ENCODE data around the gene HRH2. TPM values are rescaled to one million over a fixed set of nuclear protein-coding genes. Genes with fewer than 3 reads are reported as not detected.

HRH2 gene
- total RNA-seq, 4 donors from 2014 or later: 0.15 to 4.5 (median 1.4) TPM

DNA sequence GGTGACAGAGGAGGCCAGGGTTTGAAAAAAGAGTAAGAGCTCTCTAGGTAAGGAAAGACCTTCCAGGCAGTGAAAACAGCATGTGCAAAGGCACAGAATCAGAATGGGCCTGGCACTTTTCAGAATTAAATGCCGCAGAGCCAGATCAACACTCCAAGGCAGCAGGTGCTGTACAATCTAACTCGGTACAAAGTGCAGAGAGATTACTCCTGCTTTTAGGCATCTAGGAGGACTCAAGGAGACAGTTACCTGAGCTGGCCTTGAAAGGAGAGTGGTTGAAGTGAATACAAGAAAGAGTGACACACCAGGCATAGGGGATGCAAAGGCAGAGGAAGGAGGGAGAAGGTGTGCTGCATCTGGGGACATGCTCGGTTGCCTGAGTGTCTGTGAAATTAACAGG lies 21.5 kb downstream of the HRH2 start:
- WGBS, 2 donors: 84 to 87% methylated on average over 3 of the region's 3 CpGs
- DNase-seq: no peak

DNA sequence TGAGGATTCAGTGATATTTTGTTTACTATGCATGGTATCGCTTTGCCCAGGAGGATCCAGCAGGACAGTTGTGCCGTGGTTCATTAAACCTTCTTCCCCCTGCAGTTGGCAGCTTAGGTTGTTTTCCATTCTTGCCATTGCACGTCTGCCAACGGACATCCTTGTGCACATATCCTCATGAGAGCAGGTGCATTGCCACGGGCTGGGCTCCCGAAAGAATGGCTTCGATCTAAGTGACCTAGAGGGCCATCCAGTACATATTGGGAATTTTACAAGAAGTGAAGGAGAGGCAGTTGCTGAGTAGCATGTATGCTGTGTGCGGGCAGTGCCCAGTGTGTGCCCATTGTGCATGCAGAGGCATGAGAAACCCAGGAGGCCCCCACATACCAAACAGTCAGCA lies 22.1 kb downstream of the HRH2 start:
- TF ChIP-seq, protein P1, sequence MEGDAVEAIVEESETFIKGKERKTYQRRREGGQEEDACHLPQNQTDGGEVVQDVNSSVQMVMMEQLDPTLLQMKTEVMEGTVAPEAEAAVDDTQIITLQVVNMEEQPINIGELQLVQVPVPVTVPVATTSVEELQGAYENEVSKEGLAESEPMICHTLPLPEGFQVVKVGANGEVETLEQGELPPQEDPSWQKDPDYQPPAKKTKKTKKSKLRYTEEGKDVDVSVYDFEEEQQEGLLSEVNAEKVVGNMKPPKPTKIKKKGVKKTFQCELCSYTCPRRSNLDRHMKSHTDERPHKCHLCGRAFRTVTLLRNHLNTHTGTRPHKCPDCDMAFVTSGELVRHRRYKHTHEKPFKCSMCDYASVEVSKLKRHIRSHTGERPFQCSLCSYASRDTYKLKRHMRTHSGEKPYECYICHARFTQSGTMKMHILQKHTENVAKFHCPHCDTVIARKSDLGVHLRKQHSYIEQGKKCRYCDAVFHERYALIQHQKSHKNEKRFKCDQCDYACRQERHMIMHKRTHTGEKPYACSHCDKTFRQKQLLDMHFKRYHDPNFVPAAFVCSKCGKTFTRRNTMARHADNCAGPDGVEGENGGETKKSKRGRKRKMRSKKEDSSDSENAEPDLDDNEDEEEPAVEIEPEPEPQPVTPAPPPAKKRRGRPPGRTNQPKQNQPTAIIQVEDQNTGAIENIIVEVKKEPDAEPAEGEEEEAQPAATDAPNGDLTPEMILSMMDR (IDR thresholded peaks at IDR 0.05): no peak
- TF ChIP-seq POLR2A (IDR thresholded peaks at IDR 0.05): no peak
- intact Hi-C loops (cut with DNase I): no loop called here
- Histone ChIP-seq H3K9me3 (no peaks in the 10 kb centered on the region), H3K27ac (no peak overlapping the region), H3K36me3 (no peaks in the 10 kb centered on the region), H3K27me3 (peaks cover 0 to 30% (median 0%) of the 10 kb centered on the region in 4 donors), H3K4me1 (no peaks in the 10 kb centered on the region), H3K4me3 (no peak overlapping the region)
- WGBS, 2 donors: 76 to 96% methylated on average over 4 to 7 of the region's 8 CpGs
- DNase-seq: no peak

More for the DNA sequence above, 21.5 kb downstream of the HRH2 start:
- Histone ChIP-seq H3K27ac (no peak overlapping the region), H3K4me3 (no peak overlapping the region), H3K4me1 (no peaks in the 10 kb centered on the region), H3K27me3 (peaks cover 0 to 30% (median 0%) of the 10 kb centered on the region in 4 donors), H3K9me3 (no peaks in the 10 kb centered on the region), H3K36me3 (no peaks in the 10 kb centered on the region)
- TF ChIP-seq, protein P1 (IDR thresholded peaks at IDR 0.05): no peak
- TF ChIP-seq POLR2A (IDR thresholded peaks at IDR 0.05): no peak
- intact Hi-C loops (cut with DNase I): no loop called here

DNA sequence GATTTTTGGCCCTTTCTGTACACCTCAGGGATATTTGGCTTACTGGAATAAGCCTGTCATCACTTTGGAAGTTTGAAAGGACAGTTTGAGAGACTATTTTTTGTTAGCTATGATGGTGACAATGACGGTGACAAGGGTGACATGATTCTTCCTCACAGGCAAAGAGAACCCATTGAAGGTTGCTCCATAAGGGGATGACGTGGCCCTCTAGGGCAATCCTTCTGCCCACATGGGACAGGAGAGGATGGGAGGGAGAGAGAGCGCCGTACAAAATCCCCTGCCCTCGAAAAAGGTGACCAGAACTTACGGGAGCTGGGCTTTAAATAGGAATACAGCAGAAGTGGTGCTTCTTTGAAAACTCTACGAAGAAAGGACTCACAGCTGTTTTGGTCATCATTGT lies 22.6 kb downstream of the HRH2 start:
- 78 to 85% methylated on average over 6 to 7 of the region's 7 CpGs for WGBS, 2 donors
- Histone ChIP-seq H3K4me1 (no peaks in the 10 kb centered on the region), H3K27me3 (peaks cover 0 to 30% (median 0%) of the 10 kb centered on the region in 4 donors), H3K9me3 (no peaks in the 10 kb centered on the region), H3K4me3 (no peak overlapping the region), H3K27ac (no peak overlapping the region), H3K36me3 (no peaks in the 10 kb centered on the region)
- no peak for DNase-seq
- intact Hi-C loops (cut with DNase I): no loop called here
- TF ChIP-seq, protein P1 (IDR thresholded peaks at IDR 0.05): no peak
- no peak for TF ChIP-seq POLR2A (IDR thresholded peaks at IDR 0.05)

DNA sequence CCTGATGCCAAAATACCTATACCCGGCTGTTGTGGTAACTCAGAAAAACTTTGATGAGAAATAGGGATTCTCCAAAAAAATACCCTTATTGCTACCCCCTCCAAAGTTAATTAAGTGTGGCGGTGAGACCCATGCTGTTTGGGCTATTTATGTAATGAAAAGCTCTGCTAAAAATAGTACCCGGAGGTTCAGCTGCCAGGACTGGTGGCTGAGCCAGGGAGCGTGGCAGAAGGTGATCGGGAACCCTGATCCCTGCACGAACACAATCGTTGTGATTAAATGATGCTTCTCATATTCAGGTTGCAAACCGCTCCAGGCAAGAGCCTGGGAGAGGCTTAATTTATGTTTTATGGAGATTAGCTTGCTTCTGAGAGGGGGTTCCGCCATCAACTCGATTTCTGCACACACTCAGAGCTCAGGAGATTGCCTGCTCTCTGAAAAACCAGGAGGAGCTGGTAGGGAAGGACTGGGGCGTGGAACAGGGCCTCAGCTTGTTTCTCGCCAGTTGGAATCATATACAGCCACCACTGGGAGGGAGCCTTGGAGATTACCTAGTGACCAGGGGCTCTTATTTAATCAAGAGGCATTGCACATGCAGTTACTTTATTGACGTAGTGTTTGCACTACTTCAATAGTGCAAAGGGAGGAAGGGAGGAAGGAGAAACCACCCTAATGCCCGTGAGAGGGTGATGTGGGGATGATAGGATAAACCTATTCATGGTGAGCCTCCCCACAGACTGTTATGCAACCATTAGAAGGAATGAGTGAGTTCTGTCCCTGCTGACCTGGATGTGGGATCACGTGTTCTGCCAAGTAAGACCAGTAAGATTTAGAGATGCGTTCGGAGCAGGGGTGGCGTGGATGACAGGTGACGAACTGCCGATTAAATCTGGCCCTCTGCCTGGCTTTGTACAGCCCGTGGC lies 23.4 kb downstream of the HRH2 start:
- 67 to 68% methylated on average over 21 of the region's 21 CpGs for WGBS, 2 donors
- no peak overlapping the region for H3K27ac ChIP-seq

DNA sequence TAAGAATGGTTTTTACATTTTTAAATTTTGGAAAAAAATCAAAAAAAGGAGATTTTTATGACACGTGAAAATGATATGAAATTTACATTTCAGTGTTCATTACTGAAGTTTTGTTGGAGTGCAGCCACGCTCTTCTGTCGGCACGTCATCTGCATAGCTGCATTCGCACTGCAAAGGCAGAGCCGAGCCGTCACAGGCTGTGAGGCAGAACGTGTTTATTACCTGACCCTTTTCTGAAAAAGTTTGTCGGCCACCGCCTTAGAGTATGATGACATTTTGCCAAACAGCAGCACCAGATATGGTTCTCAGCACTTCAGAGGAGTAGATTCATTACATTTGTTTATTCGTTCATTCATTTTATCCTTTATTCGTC lies 24.1 kb downstream of the HRH2 start:
- Histone ChIP-seq H3K27me3 (peaks cover 0 to 32% (median 0%) of the 10 kb centered on the region in 4 donors), H3K4me3 (no peak overlapping the region), H3K27ac (no peak overlapping the region), H3K4me1 (no peaks in the 10 kb centered on the region), H3K36me3 (no peaks in the 10 kb centered on the region), H3K9me3 (no peaks in the 10 kb centered on the region)
- no peak for DNase-seq
- WGBS, 2 donors: 63 to 67% methylated on average over 12 of the region's 12 CpGs
- intact Hi-C loops (cut with DNase I): no loop called here
- TF ChIP-seq, protein P1 (IDR thresholded peaks at IDR 0.05): no peak
- TF ChIP-seq POLR2A (IDR thresholded peaks at IDR 0.05): no peak

More for the DNA sequence above, 23.4 kb downstream of the HRH2 start:
- Histone ChIP-seq H3K4me3 (no peak overlapping the region), H3K4me1 (no peaks in the 10 kb centered on the region), H3K27me3 (peaks cover 0 to 31% (median 0%) of the 10 kb centered on the region in 4 donors), H3K9me3 (no peaks in the 10 kb centered on the region), H3K36me3 (no peaks in the 10 kb centered on the region)
- no peak for DNase-seq
- no peak for TF ChIP-seq POLR2A (IDR thresholded peaks at IDR 0.05)
- TF ChIP-seq, protein P1 (IDR thresholded peaks at IDR 0.05): no peak
- intact Hi-C loops (cut with DNase I): no loop called here

Measured in esophagus squamous epithelium (tissue), 5 donors.